Hepatocyte (in vitro differentiated cells): Measurements from ENCODE around the gene RAB32. TPM values are rescaled to one million over a fixed set of nuclear protein-coding genes. Genes with fewer than 3 reads are reported as not detected.
"Not testable (repeated sequence)": the region's sequence is repeated elsewhere in the genome, so short reads cannot be mapped to it uniquely, and the experiment has no call there.

Experiments used
- DNase-seq: peaks from one replicate; pipeline ENCODE4 v3.0.0-alpha.2; 2016; ENCODE audit warnings: low spot score
- H2AFZ ChIP-seq: fragments of 200-600 bp; sonication (generic); 2 replicates; pipeline ENCODE4 v1.6.0; 2016; ENCODE audit warnings: antibody characterized with exemption, mild to moderate bottlenecking
- H3K27ac ChIP-seq: fragments of 200-600 bp; sonication (generic); 2 replicates; pipeline ENCODE4 v1.5.1; 2016; ENCODE audit warnings: mild to moderate bottlenecking
- H3K27me3 ChIP-seq: fragments of 200-600 bp; sonication (generic); 2 replicates; pipeline ENCODE4 v1.6.1; 2016
- H3K36me3 ChIP-seq: fragments of 200-600 bp; sonication (generic); replicated peaks from 2 replicates; pipeline ENCODE4 v1.5.1; 2016; ENCODE audit warnings: low read depth; ENCODE audit not compliant: insufficient read depth
- H3K4me1 ChIP-seq: fragments of 200-600 bp; sonication (generic); 2 replicates; pipeline ENCODE4 v1.5.1; 2016; ENCODE audit warnings: mild to moderate bottlenecking, moderate library complexity; ENCODE audit not compliant: insufficient read depth
- H3K4me2 ChIP-seq: fragments of 200-600 bp; sonication (generic); 2 replicates; pipeline ENCODE4 v1.6.0; 2016
- H3K4me3 ChIP-seq: fragments of 200-600 bp; sonication (generic); 2 replicates; pipeline ENCODE4 v1.5.1; 2016; ENCODE audit warnings: mild to moderate bottlenecking
- H3K79me2 ChIP-seq: fragments of 200-600 bp; sonication (generic); 2 replicates; pipeline ENCODE4 v1.6.0; 2017; ENCODE audit warnings: mild to moderate bottlenecking
- H3K9me2 ChIP-seq: fragments of 200-600 bp; sonication (generic); replicated peaks from 2 replicates; pipeline ENCODE4 v1.6.0; 2017; ENCODE audit warnings: mild to moderate bottlenecking; ENCODE audit not compliant: insufficient read depth
- H3K9me3 ChIP-seq: fragments of 200-600 bp; sonication (generic); 2 replicates; pipeline ENCODE4 v1.5.1; 2016; ENCODE audit warnings: low read depth, mild to moderate bottlenecking
- H4K20me1 ChIP-seq: fragments of 200-600 bp; sonication (generic); 2 replicates; pipeline ENCODE4 v1.6.0; 2016; ENCODE audit warnings: mild to moderate bottlenecking; ENCODE audit not compliant: insufficient read depth, poor library complexity, severe bottlenecking
- CTCF ChIP-seq: fragments of 200-600 bp; sonication (generic); IDR thresholded peaks from 2 replicates; pipeline ENCODE4 v1.5.1; 2016; ENCODE audit warnings: antibody characterized with exemption, mild to moderate bottlenecking; ENCODE audit not compliant: poor library complexity
- EZH2 ChIP-seq: fragments of 200-600 bp; sonication (generic); IDR thresholded peaks from 2 replicates; pipeline ENCODE4 v1.6.1; 2016; ENCODE audit warnings: antibody characterized with exemption, mild to moderate bottlenecking, borderline replicate concordance
- EZH2phosphoT487 ChIP-seq: fragments of 200-600 bp; sonication (generic); IDR thresholded peaks from one replicate; pipeline ENCODE4 v1.6.1; 2018; ENCODE audit warnings: antibody characterized with exemption, mild to moderate bottlenecking, low read depth, moderate library complexity; ENCODE audit not compliant: unreplicated experiment, severe bottlenecking
- WGBS: methylation state at CpG from one replicate; pipeline ENCODE4 v1.1.6; 2016; ENCODE audit warnings: low lambda C conversion rate; ENCODE audit errors: missing lambda C conversion rate; 5-methylcytosine and 5-hydroxymethylcytosine counted together
- polyA plus RNA-seq: library from polyadenylated mRNA; unstranded; fragments of >200 nt; fragmentation: Nextera tagmentation; extraction: Ambion mirVana; gene quantifications from 2 replicates; pipeline ENCODE4 v1.2.1, GENCODE V29; 2016
- total RNA-seq: library from RNA; depleted of rRNA; stranded (reverse); fragments of >200 nt; gene quantifications from 2 replicates; pipeline ENCODE4 v1.2.3, GENCODE V29; 2014

Gene RAB32
- total and polyA plus RNA-seq, 2 experiments from 2014 or later: 100 to 121 TPM

GRCh38 chr6:146560607-146561006 is 17.0 kb downstream of the RAB32 start:
- no peaks in the 10 kb centered on the region for H3K9me3 ChIP-seq

GRCh38 chr6:146566661-146567060 is 23.0 kb downstream of the RAB32 start:
- DNase-seq, H3K9me2 ChIP-seq, H3K4me1 ChIP-seq, H3K36me3 ChIP-seq, H3K27me3 ChIP-seq, H3K9me3 ChIP-seq, H3K79me2 ChIP-seq, H2AFZ ChIP-seq, H3K4me3 ChIP-seq, H4K20me1 ChIP-seq, H3K27ac ChIP-seq, H3K4me2 ChIP-seq: not testable (repeated sequence)
- 84% methylated on average over 2 of the region's 2 CpGs for WGBS

More at GRCh38 chr6:146560607-146561006, 17.0 kb downstream of the RAB32 start:
- Histone ChIP-seq H3K4me1 (no peaks in the 10 kb centered on the region), H3K79me2 (no peaks in the 10 kb centered on the region), H4K20me1 (no peaks in the 10 kb centered on the region), H3K4me2 (no peak overlapping the region), H2AFZ (no peak overlapping the region), H3K9me2 (no peaks in the 10 kb centered on the region), H3K27ac (no peak overlapping the region), H3K27me3 (no peaks in the 10 kb centered on the region), H3K36me3 (no peaks in the 10 kb centered on the region), H3K4me3 (no peak overlapping the region)
- 97% methylated on average over 1 of the region's 1 CpG for WGBS
- DNase-seq: no peak
- no peak for TF ChIP-seq EZH2phosphoT487
- TF ChIP-seq EZH2: no peak
- TF ChIP-seq CTCF: no peak

- H3K4me3 ChIP-seq, H3K36me3 ChIP-seq, DNase-seq, H3K27ac ChIP-seq, H3K27me3 ChIP-seq, H3K9me3 ChIP-seq, H3K4me1 ChIP-seq, H3K79me2 ChIP-seq, H4K20me1 ChIP-seq, H3K9me2 ChIP-seq, H2AFZ ChIP-seq, H3K4me2 ChIP-seq: not testable (repeated sequence)
- WGBS: 92% methylated on average over 3 of the region's 3 CpGs
These were observed 25.0 kb downstream of the RAB32 start for GRCh38 chr6:146568619-146569018.

- H3K4me3 ChIP-seq: no peak overlapping the region
- no peak overlapping the region for H3K27ac ChIP-seq
- no peak overlapping the region for H3K4me2 ChIP-seq
- H3K36me3 ChIP-seq: no peaks in the 10 kb centered on the region
- no peaks in the 10 kb centered on the region for H4K20me1 ChIP-seq
- H3K9me3 ChIP-seq: no peaks in the 10 kb centered on the region
- no peak overlapping the region for H2AFZ ChIP-seq
- no peaks in the 10 kb centered on the region for H3K27me3 ChIP-seq
- DNase-seq: no peak
- no peak for TF ChIP-seq CTCF
- TF ChIP-seq EZH2phosphoT487: no peak
- TF ChIP-seq EZH2: no peak
- no peaks in the 10 kb centered on the region for H3K9me2 ChIP-seq
- H3K4me1 ChIP-seq: no peaks in the 10 kb centered on the region
- WGBS: 100% methylated on average over 1 of the region's 1 CpG
- no peaks in the 10 kb centered on the region for H3K79me2 ChIP-seq
These were observed 30.6 kb downstream of the RAB32 start for GRCh38 chr6:146574211-146574610.

GRCh38 chr6:146578054-146578453 is 34.4 kb downstream of the RAB32 start:
- TF ChIP-seq EZH2 (no peak), EZH2phosphoT487 (no peak), CTCF (no peak)
- no peaks in the 10 kb centered on the region for H3K4me1 ChIP-seq
- no peak for DNase-seq
- no peaks in the 10 kb centered on the region for H4K20me1 ChIP-seq
- no peak overlapping the region for H3K27ac ChIP-seq
- H3K4me2 ChIP-seq: no peak overlapping the region
- H3K9me2 ChIP-seq: no peaks in the 10 kb centered on the region
- no peak overlapping the region for H2AFZ ChIP-seq
- no peaks in the 10 kb centered on the region for H3K27me3 ChIP-seq
- no peaks in the 10 kb centered on the region for H3K79me2 ChIP-seq
- no peaks in the 10 kb centered on the region for H3K36me3 ChIP-seq
- H3K4me3 ChIP-seq: no peak overlapping the region
- H3K9me3 ChIP-seq: no peaks in the 10 kb centered on the region
